ENCODE results near the gene OSTC. TPM values are rescaled to one million over a fixed set of nuclear protein-coding genes. Genes with fewer than 3 reads are reported as not detected.

OSTC gene
- polyA plus RNA-seq, 1 experiment, result 320 TPM

GRCh38 chr4:108683479-108683878, 33.1 kb downstream of the OSTC start:
- ChIA-PET POLR2A (no interaction called here), CTCF (interaction anchor here (0.8 to 5.8 kb wide), 4 partner anchors 15 to 1047 kb away, joined by 3 to 37 read pairs (median 5); no protein-coding TSS in a partner anchor)
- Histone ChIP-seq H3K27me3 (ENCODE audit: control insufficient read depth, insufficient read depth, low read length) (no peaks in the 10 kb centered on the region), H3K27ac (ENCODE audit: low read depth, low read length) (no peak overlapping the region), H3K4me3 (ENCODE audit: low read depth, low read length) (no peak overlapping the region), H3K9me3 (ENCODE audit: control insufficient read depth, insufficient read depth, low read length) (no peaks in the 10 kb centered on the region; the same call in 1 of the 2 replicates)
- no peak for DNase-seq (ENCODE audit: low read depth, low spot score)
- TF ChIP-seq CTCF (IDR thresholded peaks at IDR 0.05; ENCODE audit: low read depth, low read length), result peak; percentile 55

GRCh38 chr4:108685036-108685686, 34.8 kb downstream of the OSTC start:
- ChIA-PET POLR2A (interaction anchor here (0.6 kb wide), 1 partner anchor 24 kb away, joined by 4 read pairs; no protein-coding TSS in a partner anchor), CTCF (interaction anchor here (0.9 to 5.8 kb wide), 6 partner anchors 12 to 721 kb away, joined by 3 to 37 read pairs (median 5); no protein-coding TSS in a partner anchor)
- no peak for TF ChIP-seq CTCF (IDR thresholded peaks at IDR 0.05; ENCODE audit: low read depth, low read length)
- DNase-seq (ENCODE audit: low read depth, low spot score), result no peak
- Histone ChIP-seq H3K27ac (ENCODE audit: low read depth, low read length) (no peak overlapping the region), H3K4me3 (ENCODE audit: low read depth, low read length) (no peak overlapping the region), H3K27me3 (ENCODE audit: control insufficient read depth, insufficient read depth, low read length) (no peaks in the 10 kb centered on the region), H3K9me3 (ENCODE audit: control insufficient read depth, insufficient read depth, low read length) (no peaks in the 10 kb centered on the region; the same call in 1 of the 2 replicates)

GRCh38 chr4:108690738-108691137, 40.3 kb downstream of the OSTC start:
- Histone ChIP-seq H3K27me3 (ENCODE audit: control insufficient read depth, insufficient read depth, low read length) (peaks cover 2% of the 10 kb centered on the region), H3K4me3 (ENCODE audit: low read depth, low read length) (no peak overlapping the region), H3K27ac (ENCODE audit: low read depth, low read length) (no peak overlapping the region), H3K9me3 (ENCODE audit: control insufficient read depth, insufficient read depth, low read length) (no peaks in the 10 kb centered on the region)
- POLR2A ChIA-PET, result no interaction called here
- no peak for TF ChIP-seq CTCF (IDR thresholded peaks at IDR 0.05; ENCODE audit: low read depth, low read length)
- CTCF ChIA-PET, result no interaction called here
- DNase-seq (ENCODE audit: low read depth, low spot score), result no peak

- Histone ChIP-seq H3K4me3 (ENCODE audit: low read depth, low read length) (no peak overlapping the region), H3K9me3 (ENCODE audit: control insufficient read depth, insufficient read depth, low read length) (no peaks in the 10 kb centered on the region), H3K27ac (ENCODE audit: low read depth, low read length) (no peak overlapping the region), H3K27me3 (ENCODE audit: control insufficient read depth, insufficient read depth, low read length) (peaks cover 7% of the 10 kb centered on the region)
- TF ChIP-seq CTCF (IDR thresholded peaks at IDR 0.05; ENCODE audit: low read depth, low read length), result no peak
- ChIA-PET POLR2A (no interaction called here), CTCF (interaction anchor here (1.9 kb wide), 1 partner anchor 712 kb away, joined by 7 read pairs; no protein-coding TSS in a partner anchor)
- no peak for DNase-seq (ENCODE audit: low read depth, low spot score)
Observed at GRCh38 chr4:108693211-108693610, 42.8 kb downstream of the OSTC start.

GRCh38 chr4:108693819-108694218, 43.4 kb downstream of the OSTC start:
- ChIA-PET POLR2A (no interaction called here), CTCF (interaction anchor here (1.1 to 1.9 kb wide), 2 partner anchors 621 to 712 kb away, joined by 3 to 7 read pairs; no protein-coding TSS in a partner anchor)
- Histone ChIP-seq H3K9me3 (ENCODE audit: control insufficient read depth, insufficient read depth, low read length) (no peaks in the 10 kb centered on the region), H3K27ac (ENCODE audit: low read depth, low read length) (no peak overlapping the region), H3K27me3 (ENCODE audit: control insufficient read depth, insufficient read depth, low read length) (peaks cover 7% of the 10 kb centered on the region), H3K4me3 (ENCODE audit: low read depth, low read length) (no peak overlapping the region)
- DNase-seq (ENCODE audit: low read depth, low spot score), result no peak
- no peak for TF ChIP-seq CTCF (IDR thresholded peaks at IDR 0.05; ENCODE audit: low read depth, low read length)
